ENCODE results near the gene DOCK4.

DNA sequence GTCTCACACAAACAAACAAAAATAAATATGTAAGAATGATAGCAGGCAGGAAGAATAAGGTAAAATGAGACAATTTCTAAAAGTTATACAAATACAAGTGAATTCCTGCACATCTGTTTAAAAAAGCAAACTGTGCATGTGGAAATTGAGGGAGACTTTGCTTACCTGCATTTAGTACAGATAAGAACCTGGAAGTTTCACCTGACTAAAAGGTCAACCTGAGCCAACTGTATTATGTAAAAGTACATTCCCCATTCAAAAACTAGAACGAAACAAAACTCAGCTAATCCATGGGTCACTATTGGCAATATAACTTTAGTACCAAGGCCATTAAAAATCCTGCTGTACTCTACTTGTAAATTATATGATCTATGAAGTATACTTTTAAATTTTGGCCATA is 127.1 kb downstream of the DOCK4 start:
- TF ChIP-seq EP300 (IDR thresholded peaks at IDR 0.05), result no peak
- TF ChIP-seq, protein P1, sequence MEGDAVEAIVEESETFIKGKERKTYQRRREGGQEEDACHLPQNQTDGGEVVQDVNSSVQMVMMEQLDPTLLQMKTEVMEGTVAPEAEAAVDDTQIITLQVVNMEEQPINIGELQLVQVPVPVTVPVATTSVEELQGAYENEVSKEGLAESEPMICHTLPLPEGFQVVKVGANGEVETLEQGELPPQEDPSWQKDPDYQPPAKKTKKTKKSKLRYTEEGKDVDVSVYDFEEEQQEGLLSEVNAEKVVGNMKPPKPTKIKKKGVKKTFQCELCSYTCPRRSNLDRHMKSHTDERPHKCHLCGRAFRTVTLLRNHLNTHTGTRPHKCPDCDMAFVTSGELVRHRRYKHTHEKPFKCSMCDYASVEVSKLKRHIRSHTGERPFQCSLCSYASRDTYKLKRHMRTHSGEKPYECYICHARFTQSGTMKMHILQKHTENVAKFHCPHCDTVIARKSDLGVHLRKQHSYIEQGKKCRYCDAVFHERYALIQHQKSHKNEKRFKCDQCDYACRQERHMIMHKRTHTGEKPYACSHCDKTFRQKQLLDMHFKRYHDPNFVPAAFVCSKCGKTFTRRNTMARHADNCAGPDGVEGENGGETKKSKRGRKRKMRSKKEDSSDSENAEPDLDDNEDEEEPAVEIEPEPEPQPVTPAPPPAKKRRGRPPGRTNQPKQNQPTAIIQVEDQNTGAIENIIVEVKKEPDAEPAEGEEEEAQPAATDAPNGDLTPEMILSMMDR (IDR thresholded peaks at IDR 0.05), result no peak
- no peak for TF ChIP-seq POLR2AphosphoS5 (IDR thresholded peaks at IDR 0.05)
